ENCODE results near the gene EXOSC9.

The EXOSC9 gene

DNA sequence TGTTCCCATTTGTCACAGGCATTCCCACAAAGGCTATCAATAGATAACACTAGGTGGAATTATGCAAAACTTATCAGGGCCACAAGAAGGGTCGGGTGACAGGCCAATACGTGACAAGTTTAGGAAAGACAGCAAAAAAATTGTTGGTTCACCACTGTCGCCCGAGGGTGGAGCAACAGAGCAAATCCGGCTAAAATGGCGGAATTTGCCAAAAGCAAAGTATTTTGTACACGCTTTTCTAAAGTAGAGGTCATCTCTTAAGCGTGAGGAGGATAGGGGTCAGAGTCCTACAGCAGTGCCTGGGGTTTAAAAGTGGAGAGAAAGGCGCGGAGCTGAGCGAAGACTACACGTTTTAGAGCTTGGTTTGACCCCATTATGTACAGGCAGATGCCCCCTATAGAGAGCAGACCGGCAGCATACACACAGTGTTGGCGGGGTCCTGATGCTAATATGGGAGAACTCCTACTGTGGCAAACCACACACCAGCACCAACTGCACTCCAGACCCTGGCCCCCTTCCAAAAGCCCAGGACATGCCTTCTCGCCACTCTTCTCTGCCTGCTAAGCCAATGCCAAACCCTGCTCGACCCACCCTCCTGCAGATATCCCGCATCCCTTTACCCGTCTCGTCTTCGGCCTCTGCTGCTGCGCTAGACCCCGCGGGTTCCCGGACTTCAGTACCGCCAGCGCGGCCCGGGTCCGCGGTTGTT lies 21.8 kb downstream of the EXOSC9 start:
- H3K4me3 ChIP-seq (ENCODE audit: low read depth, low read length): peak overlapping the region; percentile 79

GRCh38 chr4:121823505-121824170 lies 22.5 kb downstream of the EXOSC9 start, which contains the start of gene CCNA2:
Gene CCNA2, minus strand, starts transcription at chr4:121823883. Its CDS starts 255 bp downstream, at chr4:121823628.
- peak within 1 kb of the TSS; percentile 79 for H3K4me3 ChIP-seq (ENCODE audit: low read depth, low read length)

GRCh38 chr4:121824171-121824527 lies 23.0 kb downstream of the EXOSC9 start:
- H3K4me3 ChIP-seq (ENCODE audit: low read depth, low read length): peak overlapping the region; percentile 52

DNA sequence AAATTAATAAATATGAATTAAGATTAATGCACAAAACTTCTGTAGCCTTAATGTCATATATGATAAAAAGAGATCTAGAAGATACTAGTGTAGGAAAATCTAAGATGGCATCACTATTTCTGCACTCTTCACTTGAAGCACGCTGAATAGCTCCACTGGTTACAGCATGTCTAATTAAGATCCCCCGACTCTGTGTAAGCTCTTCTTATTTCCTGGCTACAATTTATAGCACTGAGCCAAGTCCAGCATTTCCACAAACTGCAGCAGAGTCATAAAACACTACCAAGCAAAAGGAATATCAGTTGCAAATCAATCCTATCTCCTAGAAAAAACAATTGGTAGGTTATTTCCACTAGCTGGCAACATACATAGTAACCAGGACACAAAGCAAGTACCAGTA lies 23.8 kb downstream of the EXOSC9 start:
- H3K4me3 ChIP-seq (ENCODE audit: low read depth, low read length): no peak overlapping the region

DNA sequence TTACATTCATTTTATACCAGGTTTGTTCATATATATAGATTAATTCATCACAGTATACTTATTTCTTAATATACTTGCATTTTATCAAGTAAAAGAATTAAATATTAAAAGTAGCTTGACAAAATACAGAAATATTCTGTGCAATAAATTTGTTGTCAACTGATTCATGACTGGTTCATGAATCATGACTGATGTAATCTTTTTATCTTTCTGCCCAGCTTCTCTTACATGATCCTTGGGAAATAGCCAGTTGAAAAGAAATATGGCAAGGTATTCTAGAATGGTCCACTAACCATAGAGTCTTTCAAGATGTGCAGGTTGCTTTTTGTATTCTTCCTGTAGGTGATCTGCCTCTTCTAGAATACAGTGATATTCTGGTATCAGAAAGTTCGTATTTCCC lies 26.7 kb downstream of the EXOSC9 start:
- H3K4me3 ChIP-seq (ENCODE audit: low read depth, low read length): no peak overlapping the region

- no peak overlapping the region for H3K4me3 ChIP-seq (ENCODE audit: low read depth, low read length)
Observed at GRCh38 chr4:121829511-121829910, 28.4 kb downstream of the EXOSC9 start.

DNA sequence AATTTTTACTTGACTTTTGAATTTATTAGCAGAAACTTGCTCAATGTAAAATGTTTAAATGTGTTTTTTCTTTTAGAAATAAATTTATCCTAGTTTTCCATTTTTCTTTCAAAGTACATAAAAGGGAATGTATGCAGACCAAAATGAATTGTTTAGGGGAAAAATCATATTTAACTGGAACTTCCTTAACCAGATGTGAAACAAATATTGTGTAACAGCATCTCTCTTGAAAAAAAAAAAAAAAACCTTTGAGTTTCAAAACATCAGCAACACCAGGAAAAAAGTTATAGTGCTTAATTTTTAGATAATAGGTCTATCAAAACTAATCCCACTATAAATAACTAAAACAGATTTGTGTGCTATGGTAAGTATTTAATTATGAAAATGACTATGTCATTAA lies 37.0 kb downstream of the EXOSC9 start:
- no peak overlapping the region for H3K4me3 ChIP-seq (ENCODE audit: low read depth, low read length)

DNA sequence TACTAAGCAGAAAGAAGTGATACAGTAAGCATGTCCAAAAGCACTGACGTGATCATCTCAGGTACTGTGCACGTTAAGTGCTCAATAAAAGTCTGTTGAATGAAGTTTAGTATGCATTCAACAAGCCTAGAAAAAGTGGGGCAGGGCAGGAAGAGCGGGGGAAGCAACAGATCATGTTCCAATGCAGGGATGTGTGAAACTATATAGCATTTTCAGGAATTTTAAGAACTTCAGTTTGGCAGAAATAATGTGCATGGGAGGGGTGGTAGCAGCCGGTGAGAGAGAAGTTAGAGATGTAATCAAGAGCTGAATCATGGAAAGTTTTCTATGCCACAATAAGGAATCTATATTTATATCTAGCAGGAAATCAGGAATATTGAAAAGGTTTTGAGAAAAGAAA lies 41.7 kb downstream of the EXOSC9 start:
- no peak overlapping the region for H3K4me3 ChIP-seq (ENCODE audit: low read depth, low read length)

DNA sequence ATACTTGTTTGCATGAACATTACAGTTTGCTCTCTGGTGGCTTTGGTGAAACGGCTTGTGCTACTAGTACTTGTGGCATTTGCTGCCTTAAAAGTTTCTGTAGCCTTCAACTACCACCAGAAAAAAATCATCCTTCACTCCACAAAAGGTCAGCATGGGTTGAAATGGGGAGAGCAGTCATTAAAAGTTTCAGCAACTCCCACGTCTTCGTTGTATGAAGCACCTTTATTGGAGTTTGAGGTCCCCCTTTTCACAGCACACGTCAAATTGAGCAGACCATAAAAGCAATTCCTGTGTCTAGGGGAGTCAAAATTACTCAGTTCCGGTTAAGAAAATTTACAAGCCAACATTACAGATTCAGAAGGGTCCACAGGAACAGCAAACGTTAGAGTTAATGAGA lies 45.5 kb downstream of the EXOSC9 start:
- H3K4me3 ChIP-seq (ENCODE audit: low read depth, low read length): no peak overlapping the region

GRCh38 chr4:121851354-121851753 lies 50.2 kb downstream of the EXOSC9 start:
- H3K4me3 ChIP-seq (ENCODE audit: low read depth, low read length): no peak overlapping the region

DNA sequence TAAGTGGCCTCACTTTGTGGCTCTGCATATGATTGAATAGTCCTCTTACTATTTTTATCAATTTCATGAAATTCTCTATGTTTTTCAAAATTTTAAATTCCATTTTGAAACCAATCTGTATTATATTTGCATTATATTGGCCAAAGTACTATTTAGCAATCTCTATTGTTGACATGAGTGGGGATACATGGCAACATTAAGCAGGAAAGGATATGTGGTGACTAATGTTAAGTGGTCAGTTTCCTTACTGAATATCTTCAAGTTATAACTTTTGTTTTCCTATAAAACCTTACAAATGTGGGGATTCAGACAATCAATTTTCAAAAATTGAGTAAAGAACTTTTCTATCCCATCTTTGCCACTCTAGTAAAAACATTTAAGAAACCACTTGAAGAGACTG lies 59.0 kb downstream of the EXOSC9 start:
- H3K4me3 ChIP-seq (ENCODE audit: low read depth, low read length): no peak overlapping the region

DNA sequence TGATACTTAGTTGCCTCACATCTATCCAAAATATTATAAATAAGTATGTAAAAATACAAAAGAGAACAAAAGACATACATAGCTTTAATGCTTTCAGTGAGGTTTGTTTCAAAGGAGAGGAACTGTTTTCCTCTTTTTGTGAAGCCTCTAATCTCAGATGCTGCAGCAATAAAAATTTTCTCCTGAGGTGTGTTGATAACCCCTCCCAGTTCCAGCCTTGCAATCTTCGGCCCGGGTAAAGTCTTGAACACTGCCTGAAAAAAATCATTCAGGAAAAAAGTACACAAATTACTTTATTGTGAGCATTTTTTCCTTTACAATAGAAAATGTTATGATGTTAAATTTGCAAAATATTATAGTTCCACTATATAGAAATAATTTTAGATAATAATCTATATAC lies 60.3 kb downstream of the EXOSC9 start:
- no peak overlapping the region for H3K4me3 ChIP-seq (ENCODE audit: low read depth, low read length)

DNA sequence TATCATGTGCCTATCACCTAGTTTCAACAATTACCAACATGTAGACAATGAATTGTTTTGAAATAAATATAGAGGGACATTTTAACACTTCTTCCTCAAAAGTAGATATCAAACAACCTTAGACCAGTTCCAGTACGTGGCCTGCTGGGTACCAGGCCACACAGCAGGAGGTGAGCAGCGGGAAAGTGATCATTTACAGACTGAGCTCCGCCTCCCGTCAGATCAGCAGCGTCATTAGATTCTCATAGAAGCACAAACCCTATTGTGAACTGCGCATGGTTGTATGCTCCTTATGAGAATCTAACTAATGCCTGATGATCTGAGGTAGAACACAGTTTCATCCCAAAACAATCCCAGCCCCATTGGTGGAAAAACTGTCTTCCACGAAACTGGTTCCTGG lies 62.7 kb downstream of the EXOSC9 start:
- no peak overlapping the region for H3K4me3 ChIP-seq (ENCODE audit: low read depth, low read length)

All from iPS-11a (cell line).